Measurements from ENCODE around the gene RALGPS1. TPM values are rescaled to one million over a fixed set of nuclear protein-coding genes. Genes with fewer than 3 reads are reported as not detected.

Gene RALGPS1
- total and polyA plus RNA-seq, 2 of the 13 experiments (the other 11 are each of a cell fraction or from before 2014, with no cell fraction given): 3.7 to 6.5 TPM

- TF ChIP-seq, protein P1, sequence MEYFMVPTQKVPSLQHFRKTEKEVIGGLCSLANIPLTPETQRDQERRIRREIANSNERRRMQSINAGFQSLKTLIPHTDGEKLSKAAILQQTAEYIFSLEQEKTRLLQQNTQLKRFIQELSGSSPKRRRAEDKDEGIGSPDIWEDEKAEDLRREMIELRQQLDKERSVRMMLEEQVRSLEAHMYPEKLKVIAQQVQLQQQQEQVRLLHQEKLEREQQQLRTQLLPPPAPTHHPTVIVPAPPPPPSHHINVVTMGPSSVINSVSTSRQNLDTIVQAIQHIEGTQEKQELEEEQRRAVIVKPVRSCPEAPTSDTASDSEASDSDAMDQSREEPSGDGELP (IDR thresholded peaks at IDR 0.05; ENCODE audit: borderline replicate concordance, low read depth): peak; percentile 80; the same call in 1 of the 2 replicates
- TF ChIP-seq SIN3A (IDR thresholded peaks at IDR 0.05; ENCODE audit: borderline replicate concordance, low read depth, low read length) (0 out of 2 replicates have a peak, but pooled peaks have one; percentile 30), PITX1 (CRISPR knock-in tag; IDR thresholded peaks at IDR 0.05) (no peak), TCF7L2 (IDR thresholded peaks at IDR 0.05; ENCODE audit: low read depth, low read length) (no peak)
Observed at GRCh38 chr9:127132921-127133647, 218.5 kb downstream of the RALGPS1 start (continued).

GRCh38 chr9:127133739-127134167, 219.2 kb downstream of the RALGPS1 start:
- TF ChIP-seq, protein P2, sequence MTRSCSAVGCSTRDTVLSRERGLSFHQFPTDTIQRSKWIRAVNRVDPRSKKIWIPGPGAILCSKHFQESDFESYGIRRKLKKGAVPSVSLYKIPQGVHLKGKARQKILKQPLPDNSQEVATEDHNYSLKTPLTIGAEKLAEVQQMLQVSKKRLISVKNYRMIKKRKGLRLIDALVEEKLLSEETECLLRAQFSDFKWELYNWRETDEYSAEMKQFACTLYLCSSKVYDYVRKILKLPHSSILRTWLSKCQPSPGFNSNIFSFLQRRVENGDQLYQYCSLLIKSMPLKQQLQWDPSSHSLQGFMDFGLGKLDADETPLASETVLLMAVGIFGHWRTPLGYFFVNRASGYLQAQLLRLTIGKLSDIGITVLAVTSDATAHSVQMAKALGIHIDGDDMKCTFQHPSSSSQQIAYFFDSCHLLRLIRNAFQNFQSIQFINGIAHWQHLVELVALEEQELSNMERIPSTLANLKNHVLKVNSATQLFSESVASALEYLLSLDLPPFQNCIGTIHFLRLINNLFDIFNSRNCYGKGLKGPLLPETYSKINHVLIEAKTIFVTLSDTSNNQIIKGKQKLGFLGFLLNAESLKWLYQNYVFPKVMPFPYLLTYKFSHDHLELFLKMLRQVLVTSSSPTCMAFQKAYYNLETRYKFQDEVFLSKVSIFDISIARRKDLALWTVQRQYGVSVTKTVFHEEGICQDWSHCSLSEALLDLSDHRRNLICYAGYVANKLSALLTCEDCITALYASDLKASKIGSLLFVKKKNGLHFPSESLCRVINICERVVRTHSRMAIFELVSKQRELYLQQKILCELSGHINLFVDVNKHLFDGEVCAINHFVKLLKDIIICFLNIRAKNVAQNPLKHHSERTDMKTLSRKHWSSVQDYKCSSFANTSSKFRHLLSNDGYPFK (CRISPR knock-in tag; IDR thresholded peaks at IDR 0.05; ENCODE audit: borderline replicate concordance): no peak
- TF ChIP-seq HNRNPL (IDR thresholded peaks at IDR 0.05; ENCODE audit: low read depth, low read length): 0 out of 2 replicates have a peak, but pooled peaks have one; percentile 8
- 44% methylated on average over 13 of the region's 13 CpGs for WGBS (ENCODE audit: low lambda C conversion rate)
- BruUV-seq (replicated peaks): no TSS peak
- no peak overlapping the region for H2AFZ ChIP-seq (ENCODE audit: low read length)
- H3K4me3 ChIP-seq (replicated peaks in 1 of 3; ENCODE audit: insufficient read depth in 1 of 3, low read depth in 2 of 3, low read length in 3 of 3): peak overlapping the region in 1 of 3 experiments; percentile 20; a peak in 1 of 6 replicates
- intact Hi-C loops (cut with micrococcal nuclease; ENCODE audit: unreplicated experiment) (loop anchor here (2.0 kb wide), 1 partner anchor 67 kb away; no protein-coding TSS in a partner anchor), in situ Hi-C loops (cut with HindIII; ENCODE audit: extremely low pct_ligation_motif_present, low pct_unique_long_range_greater_than_20kb) (no loop called here)
- peaks cover 57% of the 10 kb centered on the region for H3K4me1 ChIP-seq (ENCODE audit: insufficient read depth, low read length)
- no peaks in the 10 kb centered on the region for H3K79me2 ChIP-seq (ENCODE audit: insufficient read depth, low read length)
- no peak overlapping the region for H3K9ac ChIP-seq (ENCODE audit: insufficient read depth, low read depth, low read length)
- POLR2A ChIA-PET: interaction anchor here (1.6 kb wide), 1 partner anchor 11 kb away, joined by 7 read pairs; the partner anchor contains the start of gene ANGPTL2
- no peaks in the 10 kb centered on the region for H3K36me3 ChIP-seq (replicated peaks in 1 of 2; ENCODE audit: control insufficient read depth in 1 of 2, insufficient read depth in 2 of 2, low read length in 2 of 2)
- FAIRE-seq (no peak), ATAC-seq (no peak; the same call in 2 of the 3 replicates), DNase-seq (ENCODE audit: low spot score) (no peak)
- no peak overlapping the region for H3K27ac ChIP-seq (ENCODE audit: extremely low read length, insufficient read depth, low read length)
- H3K4me2 ChIP-seq (ENCODE audit: low read depth, low read length): peak overlapping the region; percentile 60
- CTCF ChIA-PET (ENCODE audit: low intra/inter-chr PET ratio, low total read pairs): no interaction called here
- no peaks in the 10 kb centered on the region for H3K9me3 ChIP-seq (ENCODE audit: low read length)
- no peaks in the 10 kb centered on the region for H4K20me1 ChIP-seq (ENCODE audit: insufficient read depth, low read length)
- H3K27me3 ChIP-seq (ENCODE audit: control insufficient read depth in 1 of 2, insufficient read depth in 2 of 2, low read length in 2 of 2): no peaks in the 10 kb centered on the region; a peak in 1 of 5 replicates

Data from HepG2 (cell line).